ENCODE data around the gene RASL10B.

GRCh38 chr17:35713069-35713728, 18.2 kb upstream of the RASL10B start:
- no peak for TF ChIP-seq CTCF (optimal IDR thresholded peaks at IDR 0.05 in 1 of 3, IDR thresholded peaks at IDR 0.05 in 1 of 3, conservative IDR thresholded peaks at IDR 0.05 in 1 of 3; ENCODE audit: extremely low read depth in 1 of 3, insufficient read depth in 2 of 3, low read length in 3 of 3)
- TF ChIP-seq EZH2 (IDR thresholded peaks at IDR 0.05; ENCODE audit: low read length), result no peak

All from keratinocyte (primary cell).